Head of caudate nucleus (tissue), 42 donors: ENCODE measurements around the gene PNPLA2.
A peak's percentile ranks its signal among the peaks of the same experiment; 100 is the strongest.

Experiments
- DNase-seq, 42 donors: peaks; one replicate each; pipeline versions ENCODE4 v3.0.0 to v3.0.0-alpha.2; 2020 to 2021; ENCODE audit warnings: mixed read lengths in 7 of 42
- intact Hi-C: fragments of 100-400 bp; cut with DNase I; formaldehyde crosslinking; loops from one replicate; pipeline ENCODE4 v1.15.0; 2022

Gene PNPLA2

DNA sequence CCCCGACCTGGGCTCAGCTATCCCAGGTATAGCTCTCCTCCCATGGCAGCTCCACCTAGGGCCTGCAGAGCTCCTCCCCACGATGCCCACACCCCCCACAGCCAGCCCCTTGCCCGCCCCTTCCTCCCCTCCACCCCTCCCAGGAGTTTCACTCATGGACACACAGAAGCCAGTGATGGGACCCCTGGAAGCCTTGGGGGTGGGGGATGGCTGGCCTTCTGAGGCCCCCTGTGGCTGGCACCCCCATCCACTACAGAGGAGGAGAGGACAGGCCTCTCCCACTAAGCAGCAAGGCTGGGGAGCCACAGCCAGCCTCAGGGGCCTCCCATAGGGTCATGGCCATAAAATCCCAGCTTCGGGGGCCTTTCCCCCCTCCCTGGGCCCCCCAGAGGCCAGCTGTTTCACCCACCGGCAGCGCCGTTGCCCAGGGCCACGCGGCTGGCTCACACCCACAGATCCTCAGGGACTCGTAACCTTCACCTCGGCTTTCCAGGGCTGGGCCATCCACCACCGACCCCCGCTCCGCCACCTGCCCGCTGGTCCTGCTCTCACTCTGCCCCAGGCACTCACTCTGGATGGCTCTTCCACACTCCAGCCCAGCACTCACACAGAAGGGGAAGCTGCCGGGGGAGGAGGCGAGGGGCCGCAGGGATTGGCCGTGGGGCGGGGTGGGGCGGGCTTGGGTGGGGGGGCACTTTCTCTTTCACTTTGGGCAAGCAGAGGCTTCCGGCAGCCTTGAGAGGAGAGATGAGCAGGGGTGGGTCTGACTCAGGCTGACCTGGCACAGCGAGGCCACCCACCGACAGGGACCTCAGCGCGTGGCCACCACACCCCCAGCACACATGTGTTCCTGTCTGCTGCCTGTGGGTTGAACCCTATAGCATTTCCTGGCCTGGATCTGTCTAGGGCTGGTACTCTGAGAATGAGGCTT, 22.8 kb upstream of the PNPLA2 start:
- intact Hi-C loops = loop anchor here (5.0 kb wide), 1 partner anchor 69 kb away; no protein-coding TSS in a partner anchor

DNA sequence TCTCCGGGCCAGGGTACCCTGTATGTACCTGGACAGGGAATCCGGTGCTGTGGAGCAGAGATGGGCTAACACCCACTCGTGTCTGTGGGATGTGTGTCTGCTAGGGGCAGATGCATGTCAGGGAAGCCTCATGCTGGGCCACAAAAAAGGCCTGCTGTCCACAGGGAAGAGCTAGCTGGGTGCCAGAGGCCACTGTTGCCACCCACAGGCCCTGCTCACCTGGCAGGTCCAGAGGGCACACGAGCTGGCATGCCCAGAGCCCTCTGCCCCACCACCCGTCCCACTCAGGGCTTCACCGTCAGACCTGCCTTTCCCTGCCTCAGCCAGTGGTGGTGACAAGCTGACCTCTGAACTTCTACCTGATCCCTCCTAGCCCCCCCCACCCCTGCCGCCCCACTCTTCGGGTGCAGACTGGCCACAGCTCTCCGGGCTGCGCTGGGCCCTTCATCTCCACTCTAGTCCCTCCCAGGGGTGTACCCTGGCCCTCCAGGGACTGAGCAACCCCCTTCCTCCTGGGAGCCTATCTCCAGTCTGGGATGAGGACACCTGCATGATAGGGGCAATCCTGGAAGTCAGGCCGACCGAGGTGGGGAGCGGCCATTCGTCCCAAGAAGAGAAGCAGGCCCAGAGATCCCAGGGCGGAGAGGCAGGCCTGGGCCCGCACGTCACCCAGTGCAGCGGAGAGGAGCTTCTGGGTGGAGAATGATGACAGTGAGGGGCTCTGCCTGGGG, 22.0 kb upstream of the PNPLA2 start:
- intact Hi-C loops = loop anchor here (5.0 kb wide), 1 partner anchor 69 kb away; no protein-coding TSS in a partner anchor
- peak in 1 of 42 donors; percentile 38 for DNase-seq

More for the DNA sequence above, 22.8 kb upstream of the PNPLA2 start:
- peak in 26 of 42 donors; percentile 42 to 75 (median 58) for DNase-seq

DNA sequence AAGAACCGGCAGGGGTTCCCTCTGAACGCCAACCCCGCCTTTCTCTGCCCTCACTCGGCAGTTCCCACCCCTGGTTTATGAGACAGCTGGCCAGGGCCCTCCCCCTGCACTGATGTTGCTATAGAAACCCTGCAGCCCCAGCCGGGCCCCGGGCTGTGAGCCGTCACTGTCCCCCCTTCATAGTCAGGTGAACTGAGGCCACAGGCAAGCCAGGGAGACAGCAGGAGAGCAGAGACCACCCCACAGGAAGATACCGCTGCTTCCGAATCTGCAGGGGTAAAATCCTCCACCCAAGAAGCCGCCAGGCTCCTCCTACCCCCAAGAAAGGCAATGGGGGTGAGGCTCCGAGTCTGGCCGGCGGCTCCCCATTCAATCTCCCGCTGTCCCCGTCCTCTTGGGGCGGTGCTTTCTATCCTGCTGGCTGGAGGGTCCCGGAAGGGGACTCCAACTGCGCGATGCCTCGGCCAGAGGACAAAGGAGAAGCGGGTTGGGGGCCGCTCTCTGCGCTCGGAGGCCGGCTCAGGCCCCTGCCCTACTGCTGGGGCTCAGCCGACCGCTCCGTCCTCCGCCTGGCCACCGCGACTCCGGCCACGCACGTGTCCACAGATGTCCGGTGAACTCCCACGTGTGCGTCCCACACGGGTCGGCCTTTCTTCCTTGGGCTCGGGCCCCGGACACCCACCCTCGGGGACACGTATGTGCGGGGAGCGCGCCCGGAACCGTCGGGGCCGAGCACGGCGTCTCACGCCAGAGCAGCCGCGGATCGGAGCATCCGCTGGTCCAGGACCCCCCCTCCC, 21.2 kb upstream of the PNPLA2 start:
- intact Hi-C loops = loop anchor here (5.0 kb wide), 1 partner anchor 70 kb away; no protein-coding TSS in a partner anchor
- peak; percentile 58 to 87 (median 78) for DNase-seq

DNA sequence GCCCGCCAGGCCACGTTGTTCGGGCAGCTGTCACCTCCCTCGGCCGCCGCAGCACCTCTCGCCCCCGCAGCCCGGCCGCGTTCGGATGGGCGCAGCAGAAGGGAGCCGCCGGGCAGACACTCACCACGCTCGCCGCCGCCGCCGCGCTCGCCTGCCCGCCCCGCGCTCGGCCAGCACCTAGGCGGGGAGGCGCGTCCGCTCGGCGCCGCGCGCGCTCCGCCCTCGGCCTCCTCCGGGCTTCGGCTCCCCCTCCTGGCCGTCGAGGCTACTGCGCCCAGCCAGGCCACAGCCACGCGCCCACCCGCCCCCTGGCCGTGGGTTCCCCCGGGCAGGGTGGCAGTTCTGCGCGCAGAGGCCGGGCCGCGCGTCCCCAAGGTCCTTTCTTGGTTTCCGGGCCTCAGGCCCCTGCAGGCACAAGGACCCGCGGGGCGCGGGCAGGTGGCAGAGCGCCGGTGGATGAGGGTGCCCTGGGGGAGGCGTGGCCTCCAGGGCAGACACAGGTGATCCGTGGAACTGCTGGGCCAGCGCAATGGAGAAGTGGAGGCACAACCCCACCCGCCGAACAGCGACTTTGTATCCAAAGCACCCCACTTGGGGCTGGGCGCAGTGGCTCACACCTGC, 20.5 kb upstream of the PNPLA2 start, which contains the start of gene SLC25A22:
Gene SLC25A22 (minus strand): TSS at position 189 of the 621 bp plus-strand sequence. CDS start 3,275 bp downstream, outside the sequence.
- DNase-seq = peak in 40 of 42 donors; percentile 62 to 91 (median 82)
- intact Hi-C loops = loop anchor here (5.0 kb wide), 1 partner anchor 71 kb away; no protein-coding TSS in a partner anchor

DNA sequence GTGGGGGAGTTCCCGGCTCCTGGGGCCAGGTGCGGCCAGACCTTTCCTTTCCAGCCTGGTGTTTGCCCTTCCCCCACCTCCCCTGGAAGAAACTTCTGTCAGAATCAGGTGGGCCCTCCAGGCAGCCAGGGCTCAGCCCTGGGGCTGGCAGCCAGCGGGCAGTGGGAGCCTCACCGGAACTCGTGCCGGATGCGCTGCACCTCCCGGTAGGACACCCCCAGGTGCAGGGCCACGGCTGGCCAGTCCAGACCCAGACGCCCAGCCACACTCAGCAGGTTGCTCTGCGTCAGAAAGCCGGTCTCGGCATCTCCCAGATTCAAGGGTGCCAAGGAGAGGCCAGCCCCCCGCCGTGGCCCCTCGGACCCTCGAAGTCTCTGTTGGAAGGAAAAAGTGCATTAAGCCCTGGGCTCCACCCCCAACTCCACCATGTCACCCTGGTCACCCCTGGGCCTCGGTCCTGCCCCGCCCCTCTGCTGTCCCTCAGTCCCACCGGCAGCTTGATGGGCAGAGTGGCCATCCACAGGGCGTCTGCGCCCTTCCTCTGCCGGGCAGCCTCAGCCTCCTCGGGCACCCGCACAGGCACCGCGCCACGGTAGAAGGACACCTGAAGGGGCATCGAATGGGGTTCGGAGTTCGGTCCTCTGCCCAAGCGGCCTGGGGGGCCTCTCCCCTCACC, 18.9 kb upstream of the PNPLA2 start:
- peak in 1 of 42 donors; percentile 34 for DNase-seq
- intact Hi-C loops = loop anchor here (5.0 kb wide), 1 partner anchor 72 kb away; no protein-coding TSS in a partner anchor

DNA sequence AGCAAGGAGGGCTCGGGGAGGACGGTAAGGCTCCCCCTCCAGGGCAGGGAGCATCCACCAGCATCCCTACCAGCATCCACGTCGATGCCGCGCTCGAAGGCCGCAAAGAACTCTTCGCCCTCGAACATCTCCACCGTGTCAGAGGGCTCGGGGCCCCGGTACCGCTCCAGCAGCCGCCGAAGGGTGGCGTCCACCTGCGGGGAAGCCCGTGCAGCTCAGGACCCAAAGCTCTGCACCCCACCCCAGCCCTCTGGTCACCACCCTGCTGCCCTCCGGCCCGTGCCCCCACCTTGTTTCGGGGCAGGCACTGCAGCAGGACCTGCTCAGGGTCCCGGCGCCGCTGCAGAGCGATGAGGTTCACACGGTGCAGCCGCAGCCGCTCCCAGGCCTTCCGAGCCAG, 18.2 kb upstream of the PNPLA2 start:
- intact Hi-C loops = no loop called here
- no peak for DNase-seq

DNA sequence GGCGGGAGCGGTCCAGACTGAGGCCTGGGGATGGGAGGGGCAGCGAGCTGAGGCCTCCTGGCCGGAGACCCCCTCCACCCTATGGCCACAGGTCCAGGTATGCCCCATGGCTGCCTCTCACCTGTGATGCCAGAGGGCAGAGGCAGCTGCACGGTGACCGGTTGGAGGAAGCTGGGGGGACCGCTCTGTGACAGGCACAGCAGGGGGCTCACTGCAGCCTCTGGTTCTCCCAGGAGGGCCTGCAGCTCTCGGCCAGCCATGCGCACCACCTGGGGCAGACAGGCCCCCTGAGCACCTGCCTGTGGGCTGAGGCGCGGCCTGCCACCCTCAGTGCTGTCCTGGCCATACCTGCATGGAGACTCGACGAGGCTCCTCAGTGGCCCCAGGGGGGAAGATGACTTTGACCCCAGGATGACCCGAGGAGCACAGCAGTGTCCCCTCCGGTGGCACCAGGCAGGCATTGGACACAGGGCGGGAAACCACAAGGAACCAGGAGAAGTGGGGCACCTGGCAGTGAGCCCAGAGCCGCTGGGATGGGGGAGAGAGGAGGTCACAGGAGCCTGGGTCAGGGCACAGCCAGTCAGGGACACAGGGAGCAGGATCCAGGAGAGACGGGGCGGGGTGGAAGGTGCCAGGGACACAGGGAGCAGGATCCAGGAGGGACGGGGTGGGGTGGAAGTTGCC, 17.5 kb upstream of the PNPLA2 start:
- no peak for DNase-seq
- intact Hi-C loops = no loop called here

DNA sequence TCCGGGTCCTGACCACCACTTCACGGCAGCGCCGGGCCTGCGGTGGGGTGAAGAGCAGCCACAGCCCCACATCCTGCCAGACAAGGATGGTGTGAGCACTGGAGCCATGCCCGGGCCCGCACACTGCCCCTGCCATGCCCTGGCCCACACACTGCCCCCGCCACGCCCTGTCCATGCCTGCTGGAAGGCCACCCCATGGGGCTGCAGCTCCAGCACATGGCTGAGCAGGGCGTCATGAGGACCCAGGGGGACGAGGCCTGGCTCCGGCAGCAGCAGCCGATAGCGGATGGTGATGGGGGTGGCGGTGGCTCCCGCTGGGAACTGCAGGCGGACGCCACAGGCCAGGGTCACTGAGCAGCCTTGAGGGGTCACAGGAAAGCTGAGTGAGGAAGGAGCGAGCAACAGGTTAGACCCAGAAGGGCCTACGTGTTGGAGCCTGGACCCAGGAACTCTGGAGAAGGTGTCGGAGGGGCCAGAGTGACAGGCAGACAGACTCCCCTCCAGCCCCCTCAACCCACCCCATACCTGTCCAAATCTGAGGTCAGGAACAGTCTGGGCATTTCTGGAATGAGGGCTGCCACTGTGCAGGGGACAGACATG, 16.6 kb upstream of the PNPLA2 start:
- intact Hi-C loops = no loop called here
- DNase-seq = no peak

DNA sequence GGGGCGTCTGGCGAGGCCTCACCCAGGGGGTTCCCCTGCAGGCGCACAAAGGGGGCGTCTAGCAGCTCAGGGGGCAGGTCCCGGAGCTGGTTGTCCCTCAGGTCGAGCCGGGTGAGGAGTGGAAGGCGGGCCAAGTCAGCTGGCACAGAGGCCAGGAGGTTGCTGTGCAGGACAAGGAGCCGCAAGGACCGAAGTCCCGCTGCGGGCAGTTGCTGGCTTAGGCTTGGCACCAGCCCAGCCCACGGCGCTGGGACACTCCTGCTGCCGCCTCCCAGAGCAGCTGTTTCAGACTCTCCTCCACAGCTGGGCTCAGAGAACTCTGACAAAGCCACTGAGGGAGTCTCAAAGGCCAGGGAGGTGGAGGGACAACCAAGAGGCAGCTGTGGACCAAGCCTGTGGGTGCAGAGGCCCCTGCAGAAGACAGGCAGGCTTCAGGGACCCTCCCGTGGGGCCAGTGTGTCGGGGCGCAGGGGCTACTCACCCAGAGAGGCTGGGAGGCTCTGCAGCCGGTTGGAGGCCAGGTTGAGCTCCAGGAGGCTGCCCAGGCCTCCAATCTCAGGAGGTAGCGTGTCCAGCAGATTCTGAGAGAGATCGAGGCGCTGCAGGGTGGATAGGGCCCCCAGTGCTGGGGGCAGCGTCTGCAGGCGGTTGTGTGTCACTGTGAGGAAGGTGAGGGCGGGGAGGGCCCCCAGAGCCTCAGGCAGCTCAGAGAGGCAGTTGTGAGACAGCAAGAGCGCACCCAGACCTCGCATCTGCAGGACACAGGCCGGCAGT, 15.8 kb upstream of the PNPLA2 start:
- no peak for DNase-seq
- intact Hi-C loops = no loop called here

DNA sequence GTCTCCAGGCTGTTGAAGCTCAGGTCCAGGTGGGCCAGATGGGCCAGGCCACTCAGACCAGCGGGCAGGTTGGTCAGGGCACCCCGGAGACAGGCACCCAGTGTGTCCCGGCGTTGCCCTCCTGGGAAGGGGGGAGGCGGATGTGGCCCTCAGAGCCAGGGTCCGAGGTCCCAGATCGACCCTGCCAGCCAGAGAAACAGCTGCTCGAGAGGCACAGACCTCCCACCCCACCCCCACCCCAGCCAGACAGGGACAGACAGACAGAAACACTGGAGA, 15.3 kb upstream of the PNPLA2 start:
- intact Hi-C loops = no loop called here
- DNase-seq = no peak

DNA sequence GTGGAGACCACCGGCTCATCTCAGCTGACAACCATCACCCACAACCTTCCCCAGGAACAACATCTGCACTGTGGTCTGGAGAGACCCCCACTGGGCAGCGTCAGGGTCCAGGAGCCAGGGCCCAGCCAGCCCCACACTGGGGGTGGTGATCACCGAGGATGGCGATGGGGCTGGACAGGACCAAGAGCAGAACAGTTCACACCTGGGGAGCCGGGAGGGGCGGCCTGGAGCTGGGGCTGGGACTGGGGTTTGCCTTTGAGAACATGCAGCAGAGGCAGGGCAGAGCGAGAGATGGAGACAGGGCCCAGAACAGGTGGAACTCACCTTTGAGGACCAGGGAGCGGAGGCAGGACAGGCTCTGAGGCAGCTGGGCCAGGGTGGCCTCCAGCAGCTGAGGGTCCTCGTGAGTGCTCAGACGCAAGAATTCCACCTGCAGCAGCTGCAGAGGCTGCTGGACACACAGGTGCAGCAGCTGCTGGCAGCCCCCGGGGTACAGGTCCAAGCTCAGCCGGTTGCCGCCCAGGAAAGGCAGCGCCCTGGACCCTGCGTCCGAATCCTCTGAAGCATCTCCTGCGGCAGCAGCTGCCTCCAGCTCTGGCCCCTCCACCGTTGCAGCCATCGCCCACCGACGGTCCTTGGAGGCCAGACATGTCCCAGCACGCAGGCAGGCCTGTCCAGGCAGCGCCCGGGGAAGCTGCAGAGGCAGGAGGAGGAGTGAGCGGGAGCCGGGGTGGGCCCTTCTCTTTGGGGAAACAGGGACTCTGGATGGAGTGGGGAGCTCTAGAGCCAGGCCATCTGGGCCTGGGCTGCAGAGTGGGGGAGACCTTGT, 14.7 kb upstream of the PNPLA2 start:
- intact Hi-C loops = no loop called here
- DNase-seq = no peak

DNA sequence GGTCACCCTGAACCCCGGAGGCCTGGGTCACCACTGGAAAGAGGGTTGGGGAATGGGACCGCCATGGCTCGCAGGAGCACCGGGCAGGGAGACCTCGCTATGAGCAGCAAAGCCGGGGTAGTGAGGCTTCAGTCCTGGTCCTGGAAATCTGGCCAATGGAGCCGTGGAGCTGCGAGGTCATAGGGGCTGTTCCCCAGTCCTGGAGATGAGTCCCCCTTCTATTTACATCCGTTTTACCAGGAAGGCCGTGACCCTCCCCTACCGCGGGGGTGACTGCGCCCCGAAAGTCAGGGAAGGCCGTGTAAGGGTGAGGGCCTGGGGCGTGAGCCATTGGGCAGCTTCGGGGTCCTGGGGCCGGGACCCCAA, 14.1 kb upstream of the PNPLA2 start:
- DNase-seq = no peak
- intact Hi-C loops = no loop called here

DNA sequence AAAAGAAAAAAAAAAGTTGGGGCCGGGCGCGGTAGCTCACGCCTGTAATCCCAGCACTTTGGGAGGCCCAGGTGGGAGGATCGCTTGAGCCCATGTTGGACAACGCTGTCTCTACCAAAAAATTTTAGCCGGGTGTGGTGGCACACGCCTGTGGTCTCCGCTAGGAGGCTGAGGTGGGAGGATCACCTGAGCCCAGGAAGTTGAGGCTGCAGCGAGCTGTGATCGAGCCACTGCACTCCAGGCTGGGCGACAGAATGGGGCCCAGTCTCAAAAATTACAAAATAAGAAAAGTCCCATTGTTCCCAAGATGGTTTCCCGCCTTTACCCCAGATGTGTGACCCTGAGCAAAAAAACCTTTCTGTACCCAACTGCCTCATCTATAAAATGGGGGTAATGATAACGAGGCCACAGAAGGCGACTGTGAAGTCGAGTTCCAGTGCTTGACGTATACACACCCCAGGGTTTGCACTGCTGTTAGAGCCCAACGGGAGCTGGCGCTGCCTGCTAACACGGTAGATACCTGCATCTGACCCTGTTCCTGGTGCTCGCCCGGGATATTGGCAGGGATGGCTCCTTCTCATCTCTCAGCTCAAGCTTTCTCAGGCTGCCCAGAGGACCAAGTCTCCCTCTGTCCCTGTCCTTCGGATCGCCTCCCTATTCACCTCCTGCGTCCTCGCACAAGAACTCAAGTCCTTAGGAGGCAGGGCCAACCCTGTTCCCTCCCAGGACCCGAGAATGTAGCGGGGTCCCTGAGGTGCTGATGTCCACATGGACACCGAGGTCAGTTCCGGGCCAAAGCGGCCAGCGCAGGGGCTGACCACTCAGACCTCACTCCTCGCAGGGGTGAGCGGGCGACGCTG, 10.1 kb upstream of the PNPLA2 start:
- DNase-seq = no peak
- intact Hi-C loops = no loop called here

DNA sequence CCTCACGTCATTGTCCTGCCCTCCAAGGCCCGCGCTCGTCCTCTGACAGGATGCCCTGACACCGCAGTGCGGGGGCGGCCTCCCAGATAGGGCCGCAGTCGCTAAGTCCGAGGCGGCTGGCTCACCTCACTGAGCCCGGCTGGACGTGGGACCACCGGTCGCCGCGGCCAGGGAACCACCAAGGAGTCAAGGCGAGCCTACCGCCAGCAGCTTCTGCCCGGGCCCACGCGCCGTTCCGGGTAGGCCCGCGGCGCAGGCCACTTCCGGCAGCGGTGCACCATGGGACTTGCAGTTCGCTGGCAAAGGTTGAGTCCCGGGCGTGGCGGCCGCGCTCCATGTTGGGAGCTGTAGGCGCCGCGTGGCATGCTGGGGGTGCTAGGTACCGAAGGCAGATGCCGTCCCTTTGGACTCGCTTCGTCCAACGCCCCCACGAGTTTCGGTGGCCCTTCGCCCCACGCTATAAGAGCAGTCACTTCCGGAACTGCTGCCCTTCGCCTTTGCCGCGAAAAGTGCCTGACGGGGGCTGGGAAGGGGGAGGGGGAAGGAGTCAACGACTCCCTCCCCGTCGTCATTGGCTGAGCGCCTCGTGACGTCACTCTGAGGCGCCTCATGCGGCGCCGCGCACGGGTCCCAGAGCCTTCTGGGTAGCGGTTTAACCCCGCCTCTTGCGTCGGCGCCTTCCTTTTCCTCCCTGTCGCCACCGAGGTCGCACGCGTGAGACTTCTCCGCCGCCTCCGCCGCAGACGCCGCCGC, 9.3 kb upstream of the PNPLA2 start, which contains the start of gene RPLP2:
Gene RPLP2 (plus strand): TSS at position 681 of the 753 bp plus-strand sequence. CDS start 268 bp downstream, outside the sequence.
- intact Hi-C loops = no loop called here

More for the DNA sequence above, 9.3 kb upstream of the PNPLA2 start, which contains the start of gene RPLP2:
- peak; percentile 95 to 99 (median 98) for DNase-seq
